Activated naive CD8-positive, alpha-beta T cell treated with anti-CD3 and anti-CD28 coated beads, Interleukin-2, amount 50 U/mL, for 24 hours (primary cell): Measurements from ENCODE around the gene DHRS2.
A peak's percentile ranks its signal among the peaks of the same experiment; 100 is the strongest.
"Not testable (repeated sequence)": the region's sequence is repeated elsewhere in the genome, so short reads cannot be mapped to it uniquely, and the experiment has no call there.

Experiments
- ATAC-seq: fragments of 150-1000 bp; cut with Tn5 transposase; one replicate; pipeline ENCODE4 v1.10.0; 2021
- DNase-seq: peaks from one replicate; pipeline ENCODE4 v3.0.0; 2021
- H3K27ac Mint-ChIP-seq: one replicate; pipeline ENCODE4 v1.8.0; 2021; ENCODE audit warnings: mild to moderate bottlenecking, mixed read lengths
- H3K27me3 Mint-ChIP-seq: one replicate; pipeline ENCODE4 v1.8.0; 2021; ENCODE audit warnings: mixed read lengths
- H3K36me3 Mint-ChIP-seq: one replicate; pipeline ENCODE4 v1.8.0; 2021; ENCODE audit warnings: low read depth, mixed read lengths
- H3K4me1 Mint-ChIP-seq: one replicate; pipeline ENCODE4 v1.8.0; 2021; ENCODE audit warnings: mixed read lengths
- H3K4me3 Mint-ChIP-seq: one replicate; pipeline ENCODE4 v1.8.0; 2021; ENCODE audit warnings: mild to moderate bottlenecking, moderate library complexity, mixed read lengths
- H3K9me3 Mint-ChIP-seq: one replicate; pipeline ENCODE4 v1.8.0; 2021; ENCODE audit warnings: mixed read lengths

The DHRS2 gene

GRCh38 chr14:23636317-23637211, at the start of gene DHRS2:
Gene DHRS2, plus strand, starts transcription at chr14:23636364. Its CDS starts 2,501 bp downstream, at chr14:23638865.
- Mint-ChIP-seq H3K4me3 (no peak within 1 kb of the TSS), H3K27ac (no peak within 1 kb of the TSS), H3K27me3 (no peaks in the 10 kb centered on the region), H3K9me3 (no peaks in the 10 kb centered on the region), H3K36me3 (no peaks in the 10 kb centered on the region), H3K4me1 (peaks cover 5% of the 10 kb centered on the region)
- ATAC-seq (no peak), DNase-seq (no peak)

DNA sequence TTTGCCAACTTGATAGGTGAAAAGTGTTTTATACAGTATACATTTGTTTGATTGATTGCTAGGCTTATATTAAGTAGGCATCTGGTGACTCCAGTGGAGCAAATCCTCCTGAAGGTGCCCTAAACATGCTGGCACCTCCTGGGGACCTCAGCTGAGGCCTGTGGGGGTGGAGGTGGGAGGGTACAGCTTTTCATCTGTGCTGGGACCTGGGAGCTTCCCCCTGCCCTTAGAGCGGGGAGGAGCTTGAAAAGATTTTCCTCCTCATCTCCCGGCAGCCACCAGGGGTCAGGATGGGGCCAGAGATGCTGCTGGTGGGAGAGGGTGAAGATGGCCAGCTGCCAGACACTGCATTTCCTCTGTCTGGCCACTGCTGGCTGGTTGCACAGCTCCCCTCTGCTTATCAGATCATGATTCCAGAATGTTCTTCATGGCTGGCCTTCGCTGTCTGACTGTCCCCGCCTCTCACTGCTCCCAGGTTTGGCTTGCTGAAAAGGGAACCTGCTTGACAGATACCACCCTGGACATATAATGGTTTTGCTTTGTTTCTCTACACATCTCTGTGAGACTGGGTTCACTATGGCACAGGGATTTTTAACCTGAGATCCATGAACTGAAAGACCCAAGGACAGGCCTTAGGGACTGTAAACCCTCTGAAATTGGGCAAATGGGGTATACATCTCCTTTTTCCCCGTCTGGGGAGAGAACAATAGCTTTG, 47.1 kb upstream of the DHRS2 start:
- H3K4me1 Mint-ChIP-seq: peaks cover 9% of the 10 kb centered on the region
- H3K4me3 Mint-ChIP-seq: no peak overlapping the region
- H3K9me3 Mint-ChIP-seq: no peaks in the 10 kb centered on the region
- H3K27me3 Mint-ChIP-seq: peaks cover 13% of the 10 kb centered on the region
- peak; percentile 86 for DNase-seq
- no peaks in the 10 kb centered on the region for H3K36me3 Mint-ChIP-seq
- peak; percentile 99 for ATAC-seq
- no peak overlapping the region for H3K27ac Mint-ChIP-seq

GRCh38 chr14:23589606-23590005, 46.6 kb upstream of the DHRS2 start:
- no peak overlapping the region for H3K4me3 Mint-ChIP-seq
- ATAC-seq: no peak
- no peaks in the 10 kb centered on the region for H3K36me3 Mint-ChIP-seq
- peaks cover 9% of the 10 kb centered on the region for H3K4me1 Mint-ChIP-seq
- H3K9me3 Mint-ChIP-seq: no peaks in the 10 kb centered on the region
- no peak overlapping the region for H3K27ac Mint-ChIP-seq
- DNase-seq: no peak
- peaks cover 9% of the 10 kb centered on the region for H3K27me3 Mint-ChIP-seq

DNA sequence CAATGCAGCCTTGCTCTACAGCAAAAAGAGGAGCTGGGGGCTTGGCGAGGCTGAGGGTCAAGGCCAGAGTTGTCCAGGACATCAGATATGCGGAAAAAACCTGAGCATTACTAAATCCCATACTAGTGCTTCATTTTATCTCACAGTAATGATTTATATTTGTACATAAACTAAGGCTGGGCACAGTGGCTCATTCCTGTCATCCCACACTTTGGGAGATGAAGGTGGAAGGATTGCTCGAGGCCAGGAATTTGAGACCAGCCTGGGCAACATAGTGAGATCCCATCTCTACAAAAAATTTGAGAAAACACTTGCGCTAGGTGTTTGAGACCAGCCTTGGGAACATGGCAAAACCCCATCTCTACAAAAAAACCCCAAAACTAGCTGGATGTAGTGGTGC, 46.0 kb upstream of the DHRS2 start:
- DNase-seq (no peak), ATAC-seq (no peak)
- Mint-ChIP-seq H3K4me3 (no peak overlapping the region), H3K9me3 (no peaks in the 10 kb centered on the region), H3K27me3 (peaks cover 9% of the 10 kb centered on the region), H3K27ac (no peak overlapping the region), H3K36me3 (no peaks in the 10 kb centered on the region), H3K4me1 (peaks cover 9% of the 10 kb centered on the region)

GRCh38 chr14:23594191-23594590, 42.0 kb upstream of the DHRS2 start:
- H3K27ac Mint-ChIP-seq, H3K4me1 Mint-ChIP-seq, ATAC-seq, H3K36me3 Mint-ChIP-seq, H3K9me3 Mint-ChIP-seq, H3K4me3 Mint-ChIP-seq, DNase-seq, H3K27me3 Mint-ChIP-seq: not testable (repeated sequence)

GRCh38 chr14:23600322-23600707, 35.8 kb upstream of the DHRS2 start:
- Mint-ChIP-seq H3K4me1 (peaks cover under 1% of the 10 kb centered on the region), H3K27me3 (no peaks in the 10 kb centered on the region), H3K4me3 (no peak overlapping the region), H3K36me3 (peaks cover 2% of the 10 kb centered on the region), H3K27ac (no peak overlapping the region), H3K9me3 (peaks cover 8% of the 10 kb centered on the region)
- ATAC-seq (no peak), DNase-seq (no peak)

DNA sequence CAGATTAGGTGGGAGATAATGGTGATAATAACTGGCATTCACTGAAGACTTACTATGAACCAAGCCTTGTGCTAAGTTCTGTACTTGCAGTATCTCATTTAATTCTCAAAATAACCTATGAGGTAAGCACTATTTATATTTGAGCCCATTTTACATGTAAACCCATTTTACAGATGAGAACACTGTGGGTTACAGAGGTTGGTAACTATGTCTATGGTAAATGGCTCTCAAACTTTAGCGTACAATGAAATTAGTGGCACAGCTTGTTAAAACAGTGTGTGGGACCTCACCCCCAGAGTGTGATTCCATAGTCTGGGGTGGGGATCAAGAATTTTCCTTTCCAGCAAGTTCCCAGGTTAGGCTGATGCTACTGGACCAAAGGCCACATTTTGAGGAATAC, 35.4 kb upstream of the DHRS2 start:
- Mint-ChIP-seq H3K36me3 (peaks cover 2% of the 10 kb centered on the region), H3K27ac (no peak overlapping the region), H3K27me3 (no peaks in the 10 kb centered on the region), H3K9me3 (peaks cover 8% of the 10 kb centered on the region), H3K4me1 (peaks cover 5% of the 10 kb centered on the region), H3K4me3 (no peak overlapping the region)
- DNase-seq (no peak), ATAC-seq (no peak)

DNA sequence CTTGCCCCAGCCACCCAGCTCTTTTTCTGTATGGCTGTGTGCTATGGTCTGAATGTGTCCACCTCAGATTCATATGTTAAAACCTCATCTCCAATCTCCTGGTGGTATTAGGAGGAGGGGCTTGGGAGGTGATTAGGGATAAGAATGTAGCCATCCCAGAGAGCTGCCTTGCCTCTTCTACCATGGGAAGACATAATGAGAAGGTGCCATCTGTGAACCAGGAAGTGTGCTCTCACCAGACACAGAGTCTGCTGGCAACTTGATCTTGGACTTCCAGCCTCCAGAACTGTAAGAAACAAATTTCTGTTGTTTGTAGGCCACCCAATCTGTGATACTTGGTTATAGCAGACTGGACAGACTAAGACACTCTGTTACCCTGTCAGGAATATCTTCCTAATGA, 34.7 kb upstream of the DHRS2 start:
- Mint-ChIP-seq H3K27me3 (no peaks in the 10 kb centered on the region), H3K4me3 (no peak overlapping the region), H3K27ac (no peak overlapping the region), H3K4me1 (peaks cover 10% of the 10 kb centered on the region), H3K9me3 (peaks cover 8% of the 10 kb centered on the region), H3K36me3 (peaks cover 2% of the 10 kb centered on the region)
- DNase-seq: no peak
- no peak for ATAC-seq

- Mint-ChIP-seq H3K27ac (no peak overlapping the region), H3K4me3 (no peak overlapping the region), H3K27me3 (no peaks in the 10 kb centered on the region), H3K4me1 (peaks cover 14% of the 10 kb centered on the region), H3K36me3 (peaks cover 2% of the 10 kb centered on the region), H3K9me3 (peaks cover 8% of the 10 kb centered on the region)
- DNase-seq (no peak), ATAC-seq (no peak)
These were observed 34.4 kb upstream of the DHRS2 start for GRCh38 chr14:23601845-23602180.

DNA sequence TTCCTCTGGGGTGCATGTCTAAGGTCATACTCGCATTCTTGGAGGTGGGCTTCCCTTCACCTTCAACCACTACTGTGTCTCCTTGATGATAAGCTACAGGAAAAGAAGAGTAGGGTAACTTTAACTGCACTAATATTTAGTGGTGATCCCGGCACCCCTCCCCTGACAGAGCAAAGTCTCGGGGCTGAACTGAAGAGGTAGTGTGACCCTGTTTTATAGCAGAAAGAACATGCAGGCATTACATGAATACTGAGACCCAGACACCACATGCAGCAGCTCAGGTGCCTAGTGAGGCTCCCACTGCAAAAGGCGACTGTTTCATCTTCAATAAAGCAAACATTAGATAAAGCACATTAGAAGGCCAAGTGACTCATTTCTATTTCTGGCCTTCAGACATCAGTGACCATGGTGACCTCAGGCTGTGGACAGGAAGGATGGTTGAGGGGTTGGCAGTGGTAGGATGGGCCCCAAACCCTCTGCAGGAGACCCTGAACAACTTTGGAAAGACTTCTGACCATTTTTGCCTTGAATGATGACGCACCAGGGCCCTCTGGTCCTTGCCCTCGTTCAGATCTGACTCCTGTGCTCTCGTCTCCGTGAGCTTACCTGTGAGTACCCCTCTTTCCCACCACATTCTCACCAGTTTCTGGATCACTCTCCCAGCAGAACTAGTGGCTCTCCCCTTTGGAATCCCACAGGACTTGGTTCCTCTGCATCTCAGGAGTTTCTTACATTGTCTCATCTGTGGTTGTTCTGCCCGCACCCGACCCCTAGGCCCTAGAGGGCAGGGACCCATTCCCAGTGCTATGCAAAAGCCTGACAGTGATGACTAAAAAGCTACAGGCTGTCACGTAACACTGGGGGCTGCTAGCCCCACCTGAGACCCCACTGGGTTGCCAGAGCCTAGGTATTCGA, 33.7 kb upstream of the DHRS2 start:
- H3K27ac Mint-ChIP-seq: no peak overlapping the region
- peaks cover 21% of the 10 kb centered on the region for H3K4me1 Mint-ChIP-seq
- ATAC-seq: no peak
- no peak overlapping the region for H3K4me3 Mint-ChIP-seq
- H3K9me3 Mint-ChIP-seq: peaks cover 8% of the 10 kb centered on the region
- H3K36me3 Mint-ChIP-seq: peaks cover 2% of the 10 kb centered on the region
- no peaks in the 10 kb centered on the region for H3K27me3 Mint-ChIP-seq
- DNase-seq: no peak

DNA sequence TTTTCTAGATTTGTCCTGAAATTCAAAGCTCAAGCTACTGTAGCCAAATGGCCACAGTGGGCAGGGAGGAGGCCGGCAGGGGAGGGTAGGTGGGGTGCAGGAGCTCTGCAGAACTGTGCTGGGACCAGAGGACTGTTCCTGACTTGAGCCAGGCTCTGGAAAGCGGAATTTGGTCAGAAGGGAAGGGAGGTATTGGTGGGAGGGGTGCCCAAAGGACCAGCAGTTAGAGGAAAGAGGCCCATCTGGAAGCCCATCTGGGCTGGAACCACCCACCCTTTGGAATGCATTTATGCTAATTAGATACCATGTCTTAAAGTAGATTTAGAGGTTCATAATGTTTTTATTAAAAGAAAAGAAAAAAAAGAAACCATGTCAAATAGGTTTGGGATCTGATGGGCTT, 33.1 kb upstream of the DHRS2 start:
- peaks cover 8% of the 10 kb centered on the region for H3K9me3 Mint-ChIP-seq
- no peak overlapping the region for H3K4me3 Mint-ChIP-seq
- peaks cover 2% of the 10 kb centered on the region for H3K36me3 Mint-ChIP-seq
- DNase-seq (no peak), ATAC-seq (no peak)
- no peaks in the 10 kb centered on the region for H3K27me3 Mint-ChIP-seq
- H3K27ac Mint-ChIP-seq: no peak overlapping the region
- peaks cover 21% of the 10 kb centered on the region for H3K4me1 Mint-ChIP-seq

DNA sequence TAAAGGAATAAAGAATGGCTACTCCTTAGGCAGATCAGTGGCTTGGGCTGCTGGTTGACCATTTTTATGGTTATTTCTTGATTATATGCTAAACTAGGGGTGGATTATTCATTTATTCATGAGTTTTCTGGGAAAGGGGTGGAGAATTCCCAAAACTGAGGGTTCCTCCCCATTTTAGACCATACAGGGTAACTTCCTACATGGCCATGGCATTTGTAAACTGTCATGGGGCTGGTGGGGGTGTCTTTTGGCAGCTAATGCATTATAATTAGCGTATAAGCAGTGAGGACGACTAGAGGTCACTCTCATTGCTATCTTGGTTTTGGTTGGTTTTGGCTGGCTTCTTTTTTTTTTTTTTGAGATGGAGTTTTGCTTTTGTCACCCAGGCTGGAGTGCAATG, 32.0 kb upstream of the DHRS2 start:
- ATAC-seq: no peak
- H3K4me3 Mint-ChIP-seq: no peak overlapping the region
- peaks cover 27% of the 10 kb centered on the region for H3K4me1 Mint-ChIP-seq
- peaks cover 5% of the 10 kb centered on the region for H3K36me3 Mint-ChIP-seq
- no peaks in the 10 kb centered on the region for H3K27me3 Mint-ChIP-seq
- no peak for DNase-seq
- peaks cover 13% of the 10 kb centered on the region for H3K9me3 Mint-ChIP-seq
- H3K27ac Mint-ChIP-seq: no peak overlapping the region

DNA sequence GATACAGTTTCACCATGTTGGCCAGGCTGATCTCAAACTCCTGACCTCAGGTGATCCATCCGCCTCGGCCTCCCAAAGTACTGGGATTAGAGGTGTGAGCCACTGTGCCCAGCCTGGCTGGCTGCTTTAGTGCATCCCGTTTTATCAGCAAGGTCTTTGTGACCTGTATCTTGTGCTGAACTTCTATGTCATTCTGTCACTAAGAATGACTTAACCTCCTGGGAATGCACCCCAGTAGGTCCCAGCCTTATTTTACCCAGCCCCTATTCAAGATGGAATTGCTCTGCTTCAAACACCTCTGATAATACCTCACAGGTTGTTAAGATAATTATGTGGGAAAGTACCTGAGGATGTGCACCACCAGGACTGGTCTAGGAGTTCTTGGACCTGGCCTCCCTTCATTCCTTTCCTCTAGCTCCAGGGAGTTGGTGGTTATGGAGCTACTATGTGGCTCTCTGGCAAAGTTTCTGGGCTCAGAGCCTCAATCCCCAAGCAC, 31.4 kb upstream of the DHRS2 start:
- H3K4me3 Mint-ChIP-seq: no peak overlapping the region
- no peak overlapping the region for H3K27ac Mint-ChIP-seq
- ATAC-seq: no peak

GRCh38 chr14:23605931-23606585, 30.1 kb upstream of the DHRS2 start:
- Mint-ChIP-seq H3K27ac (peak overlapping the region; percentile 80), H3K9me3 (peaks cover 6% of the 10 kb centered on the region)
- peak; percentile 94 for ATAC-seq

More for the DNA sequence above, 31.4 kb upstream of the DHRS2 start:
- DNase-seq: no peak
- H3K9me3 Mint-ChIP-seq: peaks cover 10% of the 10 kb centered on the region
- no peaks in the 10 kb centered on the region for H3K27me3 Mint-ChIP-seq
- peaks cover 33% of the 10 kb centered on the region for H3K4me1 Mint-ChIP-seq
- H3K36me3 Mint-ChIP-seq: peaks cover 8% of the 10 kb centered on the region

More at GRCh38 chr14:23605931-23606585, 30.1 kb upstream of the DHRS2 start:
- peaks cover 9% of the 10 kb centered on the region for H3K36me3 Mint-ChIP-seq
- no peaks in the 10 kb centered on the region for H3K27me3 Mint-ChIP-seq
- DNase-seq: no peak
- H3K4me1 Mint-ChIP-seq: peaks cover 46% of the 10 kb centered on the region
- H3K4me3 Mint-ChIP-seq: peak overlapping the region; percentile 3
